Measurements from ENCODE around the gene CCDC7.
"Not testable (repeated sequence)": the region's sequence is repeated elsewhere in the genome, so short reads cannot be mapped to it uniquely, and the experiment has no call there.

The CCDC7 gene

GRCh38 chr10:32445740-32446535 is at the start of gene CCDC7:
CCDC7 (plus strand) TSS chr10:32446140; CDS start chr10:32451643, 5,503 bp downstream.
- DNase-seq (ENCODE audit: low read depth) = peak; percentile 56
- peak within 1 kb of the TSS; percentile 95 for H3K4me3 ChIP-seq (ENCODE audit: low read depth, low read length)

GRCh38 chr10:32397163-32397562 is 48.8 kb upstream of the CCDC7 start:
- not testable (repeated sequence) for DNase-seq (ENCODE audit: low read depth); H3K4me3 ChIP-seq (ENCODE audit: low read depth, low read length)

GRCh38 chr10:32399720-32400119 is 46.2 kb upstream of the CCDC7 start:
- not testable (repeated sequence) for DNase-seq (ENCODE audit: low read depth); H3K4me3 ChIP-seq (ENCODE audit: low read depth, low read length)

- no peak overlapping the region for H3K4me3 ChIP-seq (ENCODE audit: low read depth, low read length)
- DNase-seq (ENCODE audit: low read depth) = no peak
Observed at GRCh38 chr10:32400961-32401360, 45.0 kb upstream of the CCDC7 start.

- DNase-seq (ENCODE audit: low read depth) = no peak
- no peak overlapping the region for H3K4me3 ChIP-seq (ENCODE audit: low read depth, low read length)
Observed at GRCh38 chr10:32402499-32402898, 43.4 kb upstream of the CCDC7 start.

GRCh38 chr10:32403091-32403490 is 42.8 kb upstream of the CCDC7 start:
- H3K4me3 ChIP-seq (ENCODE audit: low read depth, low read length) = no peak overlapping the region
- no peak for DNase-seq (ENCODE audit: low read depth)

- DNase-seq (ENCODE audit: low read depth) = no peak
- H3K4me3 ChIP-seq (ENCODE audit: low read depth, low read length) = no peak overlapping the region
Observed at GRCh38 chr10:32408690-32409089, 37.2 kb upstream of the CCDC7 start.

GRCh38 chr10:32409741-32410140 is 36.2 kb upstream of the CCDC7 start:
- H3K4me3 ChIP-seq (ENCODE audit: low read depth, low read length) = no peak overlapping the region
- no peak for DNase-seq (ENCODE audit: low read depth)

- no peak for DNase-seq (ENCODE audit: low read depth)
- no peak overlapping the region for H3K4me3 ChIP-seq (ENCODE audit: low read depth, low read length)
Observed at GRCh38 chr10:32410569-32410968, 35.4 kb upstream of the CCDC7 start.

GRCh38 chr10:32411797-32412498 is 34.0 kb upstream of the CCDC7 start:
- DNase-seq (ENCODE audit: low read depth) = no peak
- no peak overlapping the region for H3K4me3 ChIP-seq (ENCODE audit: low read depth, low read length)

GRCh38 chr10:32412499-32412853 is 33.5 kb upstream of the CCDC7 start:
- DNase-seq (ENCODE audit: low read depth) = no peak

GRCh38 chr10:32413513-32413912 is 32.4 kb upstream of the CCDC7 start:
- DNase-seq (ENCODE audit: low read depth) = peak; percentile 89
- no peak overlapping the region for H3K4me3 ChIP-seq (ENCODE audit: low read depth, low read length)

More at GRCh38 chr10:32412499-32412853, 33.5 kb upstream of the CCDC7 start:
- no peak overlapping the region for H3K4me3 ChIP-seq (ENCODE audit: low read depth, low read length)

- H3K4me3 ChIP-seq (ENCODE audit: low read depth, low read length) = no peak overlapping the region
- DNase-seq (ENCODE audit: low read depth) = no peak
Observed at GRCh38 chr10:32415361-32415760, 30.6 kb upstream of the CCDC7 start.

- H3K4me3 ChIP-seq (ENCODE audit: low read depth, low read length) = no peak overlapping the region
- peak; percentile 87 for DNase-seq (ENCODE audit: low read depth)
Observed at GRCh38 chr10:32417911-32418547, 27.9 kb upstream of the CCDC7 start.

- H3K4me3 ChIP-seq (ENCODE audit: low read depth, low read length) = no peak overlapping the region
- no peak for DNase-seq (ENCODE audit: low read depth)
Observed at GRCh38 chr10:32418572-32418971, 27.4 kb upstream of the CCDC7 start.

GRCh38 chr10:32419615-32420014 is 26.3 kb upstream of the CCDC7 start:
- no peak overlapping the region for H3K4me3 ChIP-seq (ENCODE audit: low read depth, low read length)
- no peak for DNase-seq (ENCODE audit: low read depth)

GRCh38 chr10:32426186-32426585 is 19.8 kb upstream of the CCDC7 start:
- no peak overlapping the region for H3K4me3 ChIP-seq (ENCODE audit: low read depth, low read length)
- DNase-seq (ENCODE audit: low read depth) = no peak

- DNase-seq (ENCODE audit: low read depth) = no peak
- H3K4me3 ChIP-seq (ENCODE audit: low read depth, low read length) = no peak overlapping the region
Observed at GRCh38 chr10:32433542-32433941, 12.4 kb upstream of the CCDC7 start.

GRCh38 chr10:32436215-32436614 is 9.7 kb upstream of the CCDC7 start:
- no peak overlapping the region for H3K4me3 ChIP-seq (ENCODE audit: low read depth, low read length)
- no peak for DNase-seq (ENCODE audit: low read depth)

- H3K4me3 ChIP-seq (ENCODE audit: low read depth, low read length) = no peak overlapping the region
- no peak for DNase-seq (ENCODE audit: low read depth)
Observed at GRCh38 chr10:32437334-32437733, 8.6 kb upstream of the CCDC7 start.
